ENCODE measurements around the gene SGK1.

- TF ChIP-seq CTCF (IDR thresholded peaks at IDR 0.05; ENCODE audit: poor library complexity, severe bottlenecking) (no peak), SMC3 (conservative IDR thresholded peaks at IDR 0.05; ENCODE audit: poor library complexity) (no peak), EP300 (conservative IDR thresholded peaks at IDR 0.05; ENCODE audit: poor library complexity, severe bottlenecking) (no peak), RAD21 (conservative IDR thresholded peaks at IDR 0.05) (no peak)
Observed at GRCh38 chr6:134245706-134246105, 72.2 kb downstream of the SGK1 start.
